Caco-2 (cell line): Measurements from ENCODE around the gene TMEM170A. TPM values are rescaled to one million over a fixed set of nuclear protein-coding genes. Genes with fewer than 3 reads are reported as not detected.

Source experiments
- BruUV-seq: library from RNA; stranded (reverse); fragments of 400-500 nt; replicated peaks from 2 replicates; lab custom pipeline; 2021; lab: Mats Ljungman, UMichigan
- CTCF ChIA-PET: fragments of 300-600 bp; sonication (Branson Sonifier 250); formaldehyde crosslinking; loops from one replicate; lab custom pipeline; 2022; ENCODE audit warnings: antibody characterized with exemption; lab: Charles Lee
- POLR2A ChIA-PET: fragments of 300-600 bp; sonication (Branson Sonifier 250); formaldehyde crosslinking; loops from one replicate; lab custom pipeline; 2022; ENCODE audit warnings: antibody characterized with exemption; lab: Charles Lee
- DNase-seq, 2 experiments: peaks; one replicate each; pipeline versions ENCODE4 v3.0.0 to v3.0.0-alpha.2; 2020 to 2022
- H3K27me3 ChIP-seq: replicated peaks from 2 replicates; pipeline ENCODE4 v1.6.0; 2011; ENCODE audit warnings: low read length; ENCODE audit not compliant: control insufficient read depth, insufficient read depth
- H3K36me3 ChIP-seq: 2 replicates; pipeline ENCODE4 v1.5.1; 2011; ENCODE audit warnings: low read length; ENCODE audit not compliant: control insufficient read depth, insufficient read depth
- H3K4me1 ChIP-seq: fragments of 250-450 bp; sonication (Bioruptor Pico); 2 replicates; pipeline ENCODE4 v1.5.1; 2020; ENCODE audit warnings: mild to moderate bottlenecking
- H3K4me3 ChIP-seq: 2 replicates; pipeline ENCODE4 v1.5.1; 2011; ENCODE audit warnings: low read depth, mild to moderate bottlenecking, control low read depth, low read length
- H3K9me3 ChIP-seq: fragments of 250-450 bp; sonication (Bioruptor Pico); 2 replicates; pipeline ENCODE4 v1.5.1; 2020; ENCODE audit warnings: mild to moderate bottlenecking, moderate library complexity
- H3K27ac Mint-ChIP-seq: one replicate; pipeline ENCODE4 v1.8.0; 2022; ENCODE audit warnings: mixed read lengths; ENCODE audit not compliant: unreplicated experiment
- H3K27me3 Mint-ChIP-seq: one replicate; pipeline ENCODE4 v1.8.0; 2022; ENCODE audit warnings: mixed read lengths; ENCODE audit not compliant: insufficient read depth, unreplicated experiment
- H3K36me3 Mint-ChIP-seq: one replicate; pipeline ENCODE4 v1.8.0; 2022; ENCODE audit warnings: mild to moderate bottlenecking, mixed read lengths; ENCODE audit not compliant: insufficient read depth, unreplicated experiment
- H3K4me1 Mint-ChIP-seq: one replicate; pipeline ENCODE4 v1.8.0; 2022; ENCODE audit warnings: low read depth, mixed read lengths; ENCODE audit not compliant: unreplicated experiment
- H3K4me3 Mint-ChIP-seq: one replicate; pipeline ENCODE4 v1.8.0; 2022; ENCODE audit warnings: mild to moderate bottlenecking, moderate library complexity, mixed read lengths; ENCODE audit not compliant: unreplicated experiment
- H3K9me3 Mint-ChIP-seq: one replicate; pipeline ENCODE4 v1.8.0; 2022; ENCODE audit warnings: mixed read lengths; ENCODE audit not compliant: unreplicated experiment
- CTCF ChIP-seq, 2 experiments: fragments of 200-600 bp in 1 of 2; IDR thresholded peaks; 1 replicate in 1 of 2; 2 replicates in 1 of 2; pipeline versions ENCODE4 v1.5.1 to v1.8.0; 2011 to 2022; ENCODE audit warnings: antibody characterized with exemption in 1 of 2, control low read depth in 1 of 2, inconsistent platforms in 1 of 2, low read depth in 1 of 2, low read length in 1 of 2, mild to moderate bottlenecking in 1 of 2, moderate library complexity in 1 of 2; ENCODE audit not compliant: insufficient read depth in 1 of 2, severe bottlenecking in 1 of 2, unreplicated experiment in 1 of 2
- intact Hi-C: fragments of 100-400 bp; cut with micrococcal nuclease; formaldehyde crosslinking; loops from one replicate; pipeline ENCODE4 v1.10.0; 2022; ENCODE audit not compliant: unreplicated experiment
- total RNA-seq: library from RNA; stranded (reverse); gene quantifications from 2 replicates; pipeline ENCODE4 v1.2.3, GENCODE V29; 2022

Gene TMEM170A
- total RNA-seq, 1 experiment from 2014 or later: 63.6 TPM

DNA sequence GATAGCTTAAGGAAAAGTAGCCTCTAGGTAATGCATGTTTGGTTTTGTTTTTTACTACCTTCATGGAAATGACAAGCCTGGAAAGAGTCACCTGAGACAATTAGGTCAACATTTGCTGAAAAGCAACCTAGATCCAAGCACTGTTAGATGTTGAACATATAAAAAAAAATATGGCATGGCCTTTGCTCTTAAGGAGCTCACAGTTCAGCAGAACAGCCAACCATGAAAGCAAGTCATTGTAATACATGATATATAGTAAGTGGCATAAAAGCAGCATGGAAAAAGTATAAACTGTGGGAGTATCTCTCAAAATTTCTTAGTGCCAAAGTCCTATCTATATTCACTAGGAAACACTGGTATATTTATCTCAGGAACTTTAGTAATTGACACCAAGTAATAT, 62.8 kb downstream of the TMEM170A start:
- intact Hi-C loops: no loop called here
- no peaks in the 10 kb centered on the region for H3K27me3 Mint-ChIP-seq
- H3K27ac Mint-ChIP-seq: no peak overlapping the region
- ChIA-PET CTCF (interaction anchor here (0.6 to 1.5 kb wide), 4 partner anchors 16 to 539 kb away, joined by 3 to 5 read pairs (median 4); no protein-coding TSS in a partner anchor), POLR2A (interaction anchor here (0.7 kb wide), 1 partner anchor 274 kb away, joined by 6 read pairs; no protein-coding TSS in a partner anchor)
- no peak for DNase-seq
- no TSS peak for BruUV-seq
- Histone ChIP-seq H3K36me3 (peaks cover 4% of the 10 kb centered on the region; the same call in 1 of the 2 replicates), H3K4me1 (no peaks in the 10 kb centered on the region), H3K27me3 (no peaks in the 10 kb centered on the region), H3K9me3 (no peaks in the 10 kb centered on the region), H3K4me3 (no peak overlapping the region)
- peaks cover 22% of the 10 kb centered on the region for H3K36me3 Mint-ChIP-seq
- no peaks in the 10 kb centered on the region for H3K4me1 Mint-ChIP-seq
- H3K4me3 Mint-ChIP-seq: no peak overlapping the region
- no peaks in the 10 kb centered on the region for H3K9me3 Mint-ChIP-seq
- no peak for TF ChIP-seq CTCF (IDR thresholded peaks at IDR 0.05; ENCODE audit: insufficient read depth in 1 of 2, low read depth in 1 of 2, low read length in 1 of 2, severe bottlenecking in 1 of 2, unreplicated experiment in 1 of 2)

- no TSS peak for BruUV-seq
- intact Hi-C loops: no loop called here
- no peaks in the 10 kb centered on the region for H3K27me3 ChIP-seq
- TF ChIP-seq CTCF (IDR thresholded peaks at IDR 0.05; ENCODE audit: insufficient read depth in 1 of 2, low read depth in 1 of 2, low read length in 1 of 2, severe bottlenecking in 1 of 2, unreplicated experiment in 1 of 2): no peak
- H3K36me3 Mint-ChIP-seq: peaks cover 29% of the 10 kb centered on the region
- H3K36me3 ChIP-seq: peaks cover 3% of the 10 kb centered on the region; the same call in 1 of the 2 replicates
- H3K9me3 Mint-ChIP-seq: no peaks in the 10 kb centered on the region
- POLR2A ChIA-PET: no interaction called here
- H3K4me3 Mint-ChIP-seq: no peak overlapping the region
- no peak for DNase-seq
- H3K4me3 ChIP-seq: no peak overlapping the region
- H3K4me1 ChIP-seq: 0 out of 2 replicates have a peak, but pooled peaks cover 4% of the 10 kb centered on the region
- no peaks in the 10 kb centered on the region for H3K27me3 Mint-ChIP-seq
- no peak overlapping the region for H3K27ac Mint-ChIP-seq
- no peaks in the 10 kb centered on the region for H3K9me3 ChIP-seq
- no peaks in the 10 kb centered on the region for H3K4me1 Mint-ChIP-seq
- CTCF ChIA-PET: interaction anchor here (0.7 to 1.1 kb wide), 2 partner anchors 20 to 67 kb away, joined by 3 to 4 read pairs; no protein-coding TSS in a partner anchor
Measured at GRCh38 chr16:75398333-75398732, 66.2 kb downstream of the TMEM170A start.

- intact Hi-C loops: no loop called here
- ChIA-PET POLR2A (no interaction called here), CTCF (interaction anchor here (1.1 kb wide), 1 partner anchor 161 kb away, joined by 3 read pairs; no protein-coding TSS in a partner anchor)
- no peak for TF ChIP-seq CTCF (IDR thresholded peaks at IDR 0.05; ENCODE audit: insufficient read depth in 1 of 2, low read depth in 1 of 2, low read length in 1 of 2, severe bottlenecking in 1 of 2, unreplicated experiment in 1 of 2)
- H3K27ac Mint-ChIP-seq: no peak overlapping the region
- H3K27me3 ChIP-seq: no peaks in the 10 kb centered on the region
- H3K4me3 Mint-ChIP-seq: no peak overlapping the region
- no peak for DNase-seq
- no peaks in the 10 kb centered on the region for H3K9me3 ChIP-seq
- peaks cover 47% of the 10 kb centered on the region for H3K36me3 Mint-ChIP-seq
- no TSS peak for BruUV-seq
- H3K4me1 ChIP-seq: 0 out of 2 replicates have a peak, but pooled peaks cover 4% of the 10 kb centered on the region
- no peaks in the 10 kb centered on the region for H3K27me3 Mint-ChIP-seq
- no peaks in the 10 kb centered on the region for H3K9me3 Mint-ChIP-seq
- no peaks in the 10 kb centered on the region for H3K4me1 Mint-ChIP-seq
- peaks cover 3% of the 10 kb centered on the region for H3K36me3 ChIP-seq
- H3K4me3 ChIP-seq: no peak overlapping the region
Measured at GRCh38 chr16:75394941-75395340, 69.5 kb downstream of the TMEM170A start.

Other genes starting within 250 kb of the TMEM170A start
- gene CTRB1, start 245.7 kb downstream of the TMEM170A start, total RNA-seq: not detected in 2 replicates
- gene BCAR1, start 213.1 kb downstream of the TMEM170A start, total RNA-seq: 94.0 and 95.5 TPM in 2 replicates
- 71.6 and 77.6 TPM in 2 replicates for gene CFDP1, start 31.2 kb downstream of the TMEM170A start, total RNA-seq
- gene CHST6, start 30.8 kb upstream of the TMEM170A start, total RNA-seq: 1.1 and 1.3 TPM in 2 replicates
- gene CHST5, start 71.4 kb upstream of the TMEM170A start, total RNA-seq: 0.11 TPM in 1 of 2 replicates, not detected in the other
- 5.2 and 6.6 TPM in 2 replicates for gene TMEM231, start 91.6 kb upstream of the TMEM170A start, total RNA-seq
- gene GABARAPL2, start 101.7 kb upstream of the TMEM170A start, total RNA-seq: 82.6 and 88.2 TPM in 2 replicates
- 70.1 and 71.3 TPM in 2 replicates for gene ADAT1, start 158.6 kb upstream of the TMEM170A start, total RNA-seq
- 244 and 245 TPM in 2 replicates for gene KARS1, start 183.0 kb upstream of the TMEM170A start, total RNA-seq
- gene TERF2IP, start 183.1 kb upstream of the TMEM170A start, total RNA-seq: 25.1 and 27.1 TPM in 2 replicates
- gene CPHXL2, start 212.3 kb upstream of the TMEM170A start, total RNA-seq: not detected in 2 replicates
- gene DUXB, start 236.8 kb upstream of the TMEM170A start, total RNA-seq: not detected in 2 replicates